Tibial nerve (tissue), 4 donors: ENCODE measurements around the gene MXD4.

Experiments used
- EP300 ChIP-seq, 2 donors: sonication (generic); formaldehyde crosslinking; IDR thresholded peaks; one replicate each; pipeline ENCODE4 v1.6.1; 2017; ENCODE audit warnings: antibody characterized with exemption in 2 of 2, mild to moderate bottlenecking in 1 of 2
- TF ChIP-seq, protein P1 (sequence below), 5 experiments: fragments of 200-600 bp in 3 of 5; fragments of 450-650 bp in 2 of 5; sonication (generic) in 3 of 5; IDR thresholded peaks; one replicate each; pipeline ENCODE4 v1.5.1; 2016 to 2019; ENCODE audit warnings: antibody characterized with exemption in 5 of 5, mild to moderate bottlenecking in 3 of 5, moderate library complexity in 2 of 5

GRCh38 chr4:2264481-2265041 is 2.7 kb upstream of the MXD4 start:
- TF ChIP-seq, protein P1, sequence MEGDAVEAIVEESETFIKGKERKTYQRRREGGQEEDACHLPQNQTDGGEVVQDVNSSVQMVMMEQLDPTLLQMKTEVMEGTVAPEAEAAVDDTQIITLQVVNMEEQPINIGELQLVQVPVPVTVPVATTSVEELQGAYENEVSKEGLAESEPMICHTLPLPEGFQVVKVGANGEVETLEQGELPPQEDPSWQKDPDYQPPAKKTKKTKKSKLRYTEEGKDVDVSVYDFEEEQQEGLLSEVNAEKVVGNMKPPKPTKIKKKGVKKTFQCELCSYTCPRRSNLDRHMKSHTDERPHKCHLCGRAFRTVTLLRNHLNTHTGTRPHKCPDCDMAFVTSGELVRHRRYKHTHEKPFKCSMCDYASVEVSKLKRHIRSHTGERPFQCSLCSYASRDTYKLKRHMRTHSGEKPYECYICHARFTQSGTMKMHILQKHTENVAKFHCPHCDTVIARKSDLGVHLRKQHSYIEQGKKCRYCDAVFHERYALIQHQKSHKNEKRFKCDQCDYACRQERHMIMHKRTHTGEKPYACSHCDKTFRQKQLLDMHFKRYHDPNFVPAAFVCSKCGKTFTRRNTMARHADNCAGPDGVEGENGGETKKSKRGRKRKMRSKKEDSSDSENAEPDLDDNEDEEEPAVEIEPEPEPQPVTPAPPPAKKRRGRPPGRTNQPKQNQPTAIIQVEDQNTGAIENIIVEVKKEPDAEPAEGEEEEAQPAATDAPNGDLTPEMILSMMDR (IDR thresholded peaks at IDR 0.05), result no peak
- TF ChIP-seq EP300 (IDR thresholded peaks at IDR 0.05), result no peak
